Activated naive CD4-positive, alpha-beta T cell treated with anti-CD3 and anti-CD28 coated beads, Interleukin-2, amount 10 ng/mL, durations not matched to agents 7 days and 5 days (primary cell): Measurements from ENCODE around the gene RTL10.

Experiments used
- CTCF ChIA-PET: fragments of 350-600 bp; sonication (Branson Sonifier 250); formaldehyde crosslinking; loops from one replicate; lab custom pipeline; 2021; ENCODE audit warnings: antibody characterized with exemption; lab: Charles Lee
- DNase-seq: peaks from one replicate; pipeline ENCODE4 v3.0.0-alpha.2; 2020
- H3K27ac Mint-ChIP-seq: one replicate; pipeline ENCODE4 v1.8.0; 2021; ENCODE audit warnings: mild to moderate bottlenecking, moderate library complexity, mixed read lengths
- H3K27me3 Mint-ChIP-seq: one replicate; pipeline ENCODE4 v1.8.0; 2021; ENCODE audit warnings: mild to moderate bottlenecking, mixed read lengths
- H3K36me3 Mint-ChIP-seq: one replicate; pipeline ENCODE4 v1.8.0; 2021; ENCODE audit warnings: mixed read lengths
- H3K4me1 Mint-ChIP-seq: one replicate; pipeline ENCODE4 v1.8.0; 2021; ENCODE audit warnings: mixed read lengths
- H3K4me3 Mint-ChIP-seq: one replicate; pipeline ENCODE4 v1.8.0; 2021; ENCODE audit warnings: mild to moderate bottlenecking, moderate library complexity, mixed read lengths
- H3K9me3 Mint-ChIP-seq: one replicate; pipeline ENCODE4 v1.8.0; 2021; ENCODE audit warnings: mixed read lengths

RTL10 gene

GRCh38 chr22:19895160-19895849, 40.6 kb upstream of the RTL10 start:
- H3K4me3 Mint-ChIP-seq: no peak overlapping the region
- no peaks in the 10 kb centered on the region for H3K27me3 Mint-ChIP-seq
- CTCF ChIA-PET: interaction anchor here (1.1 kb wide), 1 partner anchor 8 kb away, joined by 6 read pairs; no protein-coding TSS in a partner anchor
- peak overlapping the region; percentile 49 for H3K27ac Mint-ChIP-seq
- H3K36me3 Mint-ChIP-seq: peaks cover 5% of the 10 kb centered on the region
- H3K4me1 Mint-ChIP-seq: peaks cover 62% of the 10 kb centered on the region
- DNase-seq: no peak
- no peaks in the 10 kb centered on the region for H3K9me3 Mint-ChIP-seq

DNA sequence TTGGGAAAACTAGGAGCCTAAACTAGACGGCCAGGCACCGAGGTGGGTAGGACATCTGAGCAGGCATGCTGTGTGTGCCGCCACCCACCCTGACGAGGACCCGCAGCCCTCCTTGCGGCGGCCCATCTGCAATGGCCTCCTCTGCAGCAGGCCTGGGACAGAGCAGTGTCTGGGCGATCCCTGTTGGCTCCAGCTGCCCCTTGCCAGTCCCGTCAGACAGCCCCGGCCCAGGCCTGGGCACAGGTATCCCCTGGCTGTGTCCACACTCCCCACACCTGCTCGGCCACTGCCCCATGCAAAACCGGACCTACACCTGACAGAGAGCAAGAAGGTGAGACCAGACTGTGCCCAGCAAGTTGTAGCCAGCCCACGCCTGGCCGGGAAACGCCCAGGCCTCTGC, 38.7 kb upstream of the RTL10 start:
- no peak for DNase-seq
- H3K4me3 Mint-ChIP-seq: no peak overlapping the region
- H3K27me3 Mint-ChIP-seq: no peaks in the 10 kb centered on the region
- CTCF ChIA-PET: no interaction called here
- peak overlapping the region; percentile 93 for H3K27ac Mint-ChIP-seq
- peaks cover 70% of the 10 kb centered on the region for H3K4me1 Mint-ChIP-seq
- H3K9me3 Mint-ChIP-seq: no peaks in the 10 kb centered on the region
- peaks cover 4% of the 10 kb centered on the region for H3K36me3 Mint-ChIP-seq

DNA sequence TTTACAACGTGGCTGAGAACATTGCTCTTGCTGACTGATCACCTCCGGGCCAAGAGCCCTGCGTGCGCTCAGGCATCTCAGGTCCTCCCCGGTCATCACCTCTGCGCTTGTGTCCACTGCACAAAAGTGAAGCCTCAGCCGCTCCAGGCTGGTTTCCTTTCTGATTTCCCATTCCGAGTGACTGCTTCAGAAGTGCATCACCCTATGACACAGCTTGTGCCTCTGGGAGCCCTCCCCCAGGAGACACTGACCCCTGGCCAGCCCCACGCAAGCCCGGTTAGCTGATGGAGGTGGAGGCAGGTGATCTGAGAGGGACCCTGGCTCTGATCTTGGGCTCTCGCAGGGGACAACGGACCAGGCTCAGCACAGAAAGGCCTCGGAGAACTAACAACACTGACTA, 38.3 kb upstream of the RTL10 start:
- no peak for DNase-seq
- CTCF ChIA-PET: interaction anchor here (1.4 kb wide), 1 partner anchor 37 kb away, joined by 7 read pairs; no protein-coding TSS in a partner anchor
- peaks cover 4% of the 10 kb centered on the region for H3K36me3 Mint-ChIP-seq
- H3K4me1 Mint-ChIP-seq: peaks cover 71% of the 10 kb centered on the region
- peak overlapping the region; percentile 93 for H3K27ac Mint-ChIP-seq
- no peaks in the 10 kb centered on the region for H3K27me3 Mint-ChIP-seq
- no peak overlapping the region for H3K4me3 Mint-ChIP-seq
- no peaks in the 10 kb centered on the region for H3K9me3 Mint-ChIP-seq

DNA sequence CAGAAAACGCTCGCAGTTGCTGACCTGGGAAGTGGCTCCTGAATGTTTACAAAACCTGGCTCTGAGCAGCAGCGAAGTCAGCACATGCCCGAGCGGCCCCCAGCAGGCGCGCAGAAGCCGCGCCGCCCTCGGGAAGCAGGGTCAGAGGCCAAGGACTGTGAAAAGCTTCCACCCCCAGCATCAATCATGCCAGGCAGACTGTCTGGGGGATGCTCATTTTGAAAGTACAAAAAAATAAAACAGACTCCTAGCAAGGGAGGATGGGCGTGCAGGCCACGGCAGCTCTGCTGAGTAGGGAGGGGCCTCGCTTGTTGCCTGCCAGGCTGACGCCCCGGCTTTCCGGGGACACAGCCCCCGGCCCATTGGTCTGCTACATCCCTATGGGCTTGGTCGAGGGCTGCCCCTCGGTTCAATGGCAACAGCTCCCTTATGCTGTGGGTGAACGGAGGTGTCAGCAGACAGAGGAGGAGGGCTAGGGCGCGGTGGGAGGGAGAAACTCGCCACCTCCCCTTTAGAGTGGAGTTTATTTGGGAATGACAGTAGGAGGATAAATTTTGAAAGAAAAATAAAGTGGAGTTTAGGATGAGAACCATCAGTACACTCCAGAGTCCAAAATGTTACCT, 37.7 kb upstream of the RTL10 start:
- H3K27me3 Mint-ChIP-seq: no peaks in the 10 kb centered on the region
- peak; percentile 67 for DNase-seq
- CTCF ChIA-PET: interaction anchor here (0.7 to 1.4 kb wide), 2 partner anchors 37 to 38 kb away, joined by 3 to 7 read pairs; no protein-coding TSS in a partner anchor
- peaks cover 4% of the 10 kb centered on the region for H3K36me3 Mint-ChIP-seq
- peaks cover 75% of the 10 kb centered on the region for H3K4me1 Mint-ChIP-seq
- H3K4me3 Mint-ChIP-seq: peak overlapping the region; percentile 59
- peak overlapping the region; percentile 93 for H3K27ac Mint-ChIP-seq
- H3K9me3 Mint-ChIP-seq: no peaks in the 10 kb centered on the region

DNA sequence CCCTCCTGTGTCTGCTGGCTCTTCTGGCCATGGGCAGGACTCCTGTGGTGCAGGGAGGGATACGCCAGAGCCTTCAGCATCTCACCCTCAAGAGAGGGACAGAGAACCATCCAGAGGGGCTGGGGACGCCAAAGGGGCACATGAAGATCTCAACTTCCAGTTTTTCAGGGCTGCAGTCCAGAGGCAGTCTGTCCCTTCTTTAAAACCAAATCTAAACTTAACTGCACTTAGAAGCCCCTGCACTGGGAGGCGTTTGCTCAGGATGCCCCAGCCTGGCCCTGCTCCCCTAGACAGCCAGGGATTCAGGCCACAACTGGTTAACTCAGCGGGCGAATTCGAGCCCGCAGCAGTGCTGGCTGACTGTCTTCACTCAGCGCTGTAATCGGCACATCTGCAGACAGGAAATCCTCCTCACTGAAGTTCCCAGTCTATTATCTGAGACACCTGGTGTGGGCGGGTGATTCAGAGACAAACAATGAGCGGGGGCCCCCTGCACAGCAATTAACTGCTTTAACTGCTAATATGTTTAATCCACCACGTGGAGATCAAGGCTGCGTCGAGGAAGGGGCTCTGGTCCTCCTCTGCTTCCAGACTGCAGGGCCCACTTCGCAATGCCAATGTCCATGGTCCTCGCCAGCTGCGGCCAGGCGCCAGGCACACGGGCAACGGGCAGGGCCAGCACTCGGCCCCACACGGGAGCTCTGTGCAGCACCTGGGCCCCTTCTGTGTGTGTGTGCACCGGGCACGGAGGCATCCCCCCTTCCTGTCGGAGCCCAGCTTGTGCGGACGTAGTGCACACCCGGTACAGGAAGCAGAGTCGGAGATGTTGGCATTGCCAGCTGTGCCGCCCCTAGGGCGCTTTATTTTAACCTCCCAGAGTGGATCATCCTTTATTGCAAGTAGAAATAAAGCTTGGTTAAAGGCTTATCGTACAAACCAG, 36.9 kb upstream of the RTL10 start:
- H3K36me3 Mint-ChIP-seq: peaks cover 5% of the 10 kb centered on the region
- no peaks in the 10 kb centered on the region for H3K27me3 Mint-ChIP-seq
- peak; percentile 85 for DNase-seq
- peak overlapping the region; percentile 93 for H3K27ac Mint-ChIP-seq
- H3K4me3 Mint-ChIP-seq: peak overlapping the region; percentile 59
- peaks cover 78% of the 10 kb centered on the region for H3K4me1 Mint-ChIP-seq
- no peaks in the 10 kb centered on the region for H3K9me3 Mint-ChIP-seq
- CTCF ChIA-PET: interaction anchor here (0.7 to 1.4 kb wide), 2 partner anchors 36 to 38 kb away, joined by 3 to 7 read pairs; no protein-coding TSS in a partner anchor

DNA sequence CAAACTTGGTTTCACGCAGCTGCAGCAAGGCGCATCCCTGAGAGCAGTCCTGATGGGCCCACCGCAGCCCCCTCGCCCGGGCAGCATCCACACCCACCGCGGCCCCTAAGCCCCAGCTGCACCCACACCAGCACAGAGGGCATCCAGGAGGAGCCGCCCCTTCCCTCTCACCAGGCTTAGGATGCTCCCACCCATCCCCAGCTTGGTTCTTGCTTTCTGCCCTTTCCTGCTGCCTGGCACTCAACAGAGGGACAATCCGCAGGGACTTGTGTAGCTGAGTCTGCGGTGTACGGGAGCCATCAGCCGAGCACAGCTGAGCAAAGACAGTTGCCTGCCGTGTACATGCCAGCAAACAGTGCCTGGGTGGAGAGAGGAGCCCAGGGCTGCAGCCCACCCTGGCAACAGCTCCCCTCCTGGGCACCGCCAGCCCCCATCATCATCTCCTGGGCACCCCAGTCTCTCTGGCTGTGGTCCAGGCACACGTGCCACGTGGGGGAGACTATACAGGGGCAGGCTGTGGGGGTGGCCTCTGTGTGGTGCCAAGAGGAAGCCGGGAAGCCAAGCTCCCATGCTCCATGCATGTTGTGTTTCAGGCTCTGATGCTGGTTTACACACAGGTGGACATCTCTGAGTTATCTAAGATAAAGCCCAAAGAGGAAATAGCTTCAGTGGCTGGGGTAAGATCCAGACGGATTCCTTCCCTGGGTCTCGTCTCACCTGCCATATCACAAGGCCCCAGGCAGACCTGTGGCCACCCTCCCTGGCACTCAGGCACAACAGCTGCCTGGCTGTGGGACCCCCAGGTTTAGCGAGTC, 36.0 kb upstream of the RTL10 start:
- CTCF ChIA-PET: interaction anchor here (0.9 to 2.1 kb wide), 3 partner anchors 20 to 167 kb away, joined by 3 to 6 read pairs (median 4); partner anchors contain the start of gene GP1BB

GRCh38 chr22:19889951-19890350, 35.3 kb upstream of the RTL10 start:
- Mint-ChIP-seq H3K27me3 (no peaks in the 10 kb centered on the region), H3K4me1 (peaks cover 74% of the 10 kb centered on the region), H3K9me3 (no peaks in the 10 kb centered on the region), H3K4me3 (no peak overlapping the region), H3K27ac (peak overlapping the region; percentile 75), H3K36me3 (peaks cover 5% of the 10 kb centered on the region)
- CTCF ChIA-PET: interaction anchor here (0.9 to 2.1 kb wide), 3 partner anchors 20 to 166 kb away, joined by 3 to 6 read pairs (median 4); partner anchors contain the start of gene GP1BB
- no peak for DNase-seq

More for the DNA sequence above, 36.0 kb upstream of the RTL10 start:
- no peak for DNase-seq
- H3K9me3 Mint-ChIP-seq: no peaks in the 10 kb centered on the region
- peaks cover 5% of the 10 kb centered on the region for H3K36me3 Mint-ChIP-seq
- H3K27ac Mint-ChIP-seq: peak overlapping the region; percentile 93
- H3K4me3 Mint-ChIP-seq: no peak overlapping the region
- H3K27me3 Mint-ChIP-seq: no peaks in the 10 kb centered on the region
- peaks cover 78% of the 10 kb centered on the region for H3K4me1 Mint-ChIP-seq

GRCh38 chr22:19888131-19888746, 33.6 kb upstream of the RTL10 start:
- no peak overlapping the region for H3K27ac Mint-ChIP-seq
- H3K36me3 Mint-ChIP-seq: peaks cover 1% of the 10 kb centered on the region
- H3K4me1 Mint-ChIP-seq: peaks cover 62% of the 10 kb centered on the region
- no peaks in the 10 kb centered on the region for H3K27me3 Mint-ChIP-seq
- CTCF ChIA-PET: interaction anchor here (0.7 to 2.2 kb wide), 3 partner anchors 8 to 158 kb away, joined by 4 to 11 read pairs (median 6); no protein-coding TSS in a partner anchor
- H3K9me3 Mint-ChIP-seq: no peaks in the 10 kb centered on the region
- no peak overlapping the region for H3K4me3 Mint-ChIP-seq
- DNase-seq: no peak

DNA sequence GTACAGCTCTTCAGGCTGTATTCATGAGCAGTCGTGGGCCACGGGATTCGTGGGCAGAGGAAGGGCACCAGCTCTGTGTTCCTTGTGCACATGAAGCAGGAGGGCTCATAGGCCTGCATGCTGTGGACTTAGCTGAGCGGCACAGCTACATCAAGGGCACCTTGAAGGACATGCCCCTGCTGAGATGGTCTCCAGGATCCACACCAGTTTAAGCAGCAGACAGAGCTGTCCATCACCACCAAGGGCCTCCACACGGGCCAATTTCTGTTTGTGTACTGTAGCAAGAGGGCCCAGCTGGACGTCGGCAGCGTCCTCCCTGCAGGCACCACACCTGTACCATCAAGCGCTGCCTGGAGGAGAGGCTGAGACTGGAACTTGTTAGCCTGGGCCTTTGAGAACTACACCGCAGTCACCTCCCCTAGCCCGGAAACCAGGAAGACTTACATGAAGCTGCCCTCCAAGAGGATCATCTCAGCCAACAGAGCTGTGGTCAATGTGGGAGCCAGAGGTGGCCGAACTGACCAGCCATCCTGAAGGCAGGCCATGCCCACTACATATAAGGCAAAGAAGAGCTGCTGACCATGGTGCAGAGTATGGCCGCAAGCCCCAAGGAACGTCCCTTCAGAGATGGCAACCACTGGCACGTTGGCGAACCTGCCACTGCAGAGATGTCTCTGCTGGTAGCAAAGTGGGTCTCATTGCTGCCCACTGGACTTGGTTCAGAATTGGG, 32.7 kb upstream of the RTL10 start:
- peak overlapping the region; percentile 91 for H3K27ac Mint-ChIP-seq
- no peaks in the 10 kb centered on the region for H3K9me3 Mint-ChIP-seq
- CTCF ChIA-PET: interaction anchor here (1.1 to 2.2 kb wide), 3 partner anchors 9 to 157 kb away, joined by 3 to 11 read pairs (median 6); no protein-coding TSS in a partner anchor
- no peaks in the 10 kb centered on the region for H3K27me3 Mint-ChIP-seq
- H3K36me3 Mint-ChIP-seq: peaks cover 1% of the 10 kb centered on the region
- H3K4me1 Mint-ChIP-seq: peaks cover 53% of the 10 kb centered on the region
- DNase-seq: no peak
- H3K4me3 Mint-ChIP-seq: no peak overlapping the region

- Mint-ChIP-seq H3K9me3 (no peaks in the 10 kb centered on the region), H3K27ac (peak overlapping the region; percentile 91), H3K4me3 (no peak overlapping the region), H3K4me1 (peaks cover 47% of the 10 kb centered on the region), H3K36me3 (peaks cover 1% of the 10 kb centered on the region), H3K27me3 (no peaks in the 10 kb centered on the region)
- peak; percentile 62 for DNase-seq
- CTCF ChIA-PET: interaction anchor here (1.1 to 2.2 kb wide), 3 partner anchors 9 to 156 kb away, joined by 3 to 11 read pairs (median 6); no protein-coding TSS in a partner anchor
Measured at GRCh38 chr22:19886605-19887255, 32.1 kb upstream of the RTL10 start.

- Mint-ChIP-seq H3K27me3 (no peaks in the 10 kb centered on the region), H3K4me3 (no peak overlapping the region), H3K4me1 (peaks cover 39% of the 10 kb centered on the region), H3K9me3 (no peaks in the 10 kb centered on the region), H3K36me3 (peaks cover 1% of the 10 kb centered on the region), H3K27ac (no peak overlapping the region)
- CTCF ChIA-PET: interaction anchor here (1.1 to 2.2 kb wide), 3 partner anchors 10 to 156 kb away, joined by 3 to 11 read pairs (median 6); no protein-coding TSS in a partner anchor
- DNase-seq: no peak
Measured at GRCh38 chr22:19885841-19886592, 31.3 kb upstream of the RTL10 start.
